ENCODE results near the gene ZNF324B.

- TF ChIP-seq, protein P1, sequence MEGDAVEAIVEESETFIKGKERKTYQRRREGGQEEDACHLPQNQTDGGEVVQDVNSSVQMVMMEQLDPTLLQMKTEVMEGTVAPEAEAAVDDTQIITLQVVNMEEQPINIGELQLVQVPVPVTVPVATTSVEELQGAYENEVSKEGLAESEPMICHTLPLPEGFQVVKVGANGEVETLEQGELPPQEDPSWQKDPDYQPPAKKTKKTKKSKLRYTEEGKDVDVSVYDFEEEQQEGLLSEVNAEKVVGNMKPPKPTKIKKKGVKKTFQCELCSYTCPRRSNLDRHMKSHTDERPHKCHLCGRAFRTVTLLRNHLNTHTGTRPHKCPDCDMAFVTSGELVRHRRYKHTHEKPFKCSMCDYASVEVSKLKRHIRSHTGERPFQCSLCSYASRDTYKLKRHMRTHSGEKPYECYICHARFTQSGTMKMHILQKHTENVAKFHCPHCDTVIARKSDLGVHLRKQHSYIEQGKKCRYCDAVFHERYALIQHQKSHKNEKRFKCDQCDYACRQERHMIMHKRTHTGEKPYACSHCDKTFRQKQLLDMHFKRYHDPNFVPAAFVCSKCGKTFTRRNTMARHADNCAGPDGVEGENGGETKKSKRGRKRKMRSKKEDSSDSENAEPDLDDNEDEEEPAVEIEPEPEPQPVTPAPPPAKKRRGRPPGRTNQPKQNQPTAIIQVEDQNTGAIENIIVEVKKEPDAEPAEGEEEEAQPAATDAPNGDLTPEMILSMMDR (IDR thresholded peaks at IDR 0.05) = no peak
- TF ChIP-seq POLR2AphosphoS5 (IDR thresholded peaks at IDR 0.05) = no peak
- TF ChIP-seq POLR2A (IDR thresholded peaks at IDR 0.05) = no peak
- no peak for TF ChIP-seq EP300 (IDR thresholded peaks at IDR 0.05)
These were observed 34.8 kb upstream of the ZNF324B start for GRCh38 chr19:58416604-58417003.
